HG03159 (cell line): Measurements from ENCODE around the gene MVB12A.

Experiments
- ATAC-seq: cut with Tn5 transposase; IDR thresholded peaks from one replicate; pipeline ENCODE4 v1.9.1; 2021; ENCODE audit warnings: mild to moderate bottlenecking, moderate library complexity; ENCODE audit not compliant: unreplicated experiment

The MVB12A gene

DNA sequence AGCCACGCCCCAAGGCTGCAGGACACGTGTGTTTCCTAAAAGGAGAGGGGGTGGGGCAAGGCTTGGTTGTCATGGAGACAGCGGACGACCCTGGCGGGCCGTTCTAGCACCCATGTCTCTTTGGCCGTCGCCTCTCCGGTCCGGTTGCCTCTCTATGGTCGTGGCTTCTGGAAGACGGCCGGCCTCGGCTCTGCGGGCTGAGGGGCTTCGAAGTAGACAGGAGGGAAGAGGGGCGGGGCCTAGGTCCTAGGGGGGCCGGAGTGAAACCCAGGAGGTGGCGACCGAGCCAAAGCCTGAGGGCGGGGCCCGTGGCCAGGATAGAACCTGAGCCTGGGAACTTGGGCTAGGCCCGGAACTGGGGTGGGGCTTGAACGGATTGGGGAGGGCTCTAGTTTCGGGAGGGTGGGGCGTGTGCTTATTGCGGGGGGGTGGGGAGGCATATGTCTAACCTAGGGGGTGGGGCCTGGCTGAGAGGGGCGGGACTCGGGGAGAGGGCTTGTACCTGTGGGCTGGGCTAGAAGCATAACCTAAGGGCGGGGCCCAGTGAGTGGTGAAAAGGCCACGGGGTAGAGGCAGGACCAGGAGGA lies 49.7 kb downstream of the MVB12A start:
- peak; percentile 69 for ATAC-seq

- peak; percentile 70 for ATAC-seq
These were observed 50.4 kb downstream of the MVB12A start, which contains the start of gene SLC27A1 for GRCh38 chr19:17470068-17470841. SLC27A1 (plus strand) TSS chr19:17470524; CDS start chr19:17470541, 17 bp downstream.

- ATAC-seq, result no peak
These were observed 51.7 kb downstream of the MVB12A start for GRCh38 chr19:17471410-17472125.

- no peak for ATAC-seq
These were observed 53.2 kb downstream of the MVB12A start for GRCh38 chr19:17473041-17473440.
